GM23338 (cell line): ENCODE measurements around the gene CSNK1E. TPM values are rescaled to one million over a fixed set of nuclear protein-coding genes. Genes with fewer than 3 reads are reported as not detected.

Experiments used
- ATAC-seq: fragments of 200-7000 bp; cut with Tn5 transposase; 3 replicates; pipeline ENCODE4 v1.9.1; 2020
- DNase-seq: peaks from one replicate; pipeline ENCODE4 v3.0.0-alpha.2; 2015; ENCODE audit warnings: low spot score
- H2AFZ ChIP-seq: fragments of 200-600 bp; sonication (generic); 2 replicates; pipeline ENCODE4 v1.8.0; 2016; ENCODE audit warnings: antibody characterized with exemption, mild to moderate bottlenecking, moderate library complexity
- H3F3A ChIP-seq: fragments of 200-600 bp; sonication (generic); replicated peaks from 2 replicates; pipeline ENCODE4 v1.8.0; 2017; ENCODE audit warnings: antibody characterized with exemption, mixed run types, low read depth
- H3K27ac ChIP-seq: fragments of 200-600 bp; sonication (generic); 2 replicates; pipeline ENCODE4 v1.6.1; 2016; ENCODE audit warnings: low read depth
- H3K27me3 ChIP-seq: fragments of 200-600 bp; sonication (generic); 2 replicates; pipeline ENCODE4 v1.8.0; 2016; ENCODE audit warnings: mild to moderate bottlenecking, mixed run types, moderate library complexity; ENCODE audit not compliant: insufficient read depth
- H3K36me3 ChIP-seq: fragments of 200-600 bp; sonication (generic); 2 replicates; pipeline ENCODE4 v1.8.0; 2016; ENCODE audit warnings: mild to moderate bottlenecking; ENCODE audit not compliant: insufficient read depth
- H3K4me1 ChIP-seq: fragments of 200-600 bp; sonication (generic); 2 replicates; pipeline ENCODE4 v1.8.0; 2016; ENCODE audit warnings: mild to moderate bottlenecking, moderate library complexity; ENCODE audit not compliant: insufficient read depth
- H3K4me2 ChIP-seq: fragments of 200-600 bp; sonication (generic); 2 replicates; pipeline ENCODE4 v1.7.1; 2017; ENCODE audit warnings: mixed run types
- H3K4me3 ChIP-seq: fragments of 200-600 bp; sonication (generic); 2 replicates; pipeline ENCODE4 v1.6.1; 2016; ENCODE audit warnings: mixed run types
- H3K79me2 ChIP-seq: fragments of 200-600 bp; sonication (generic); replicated peaks from 2 replicates; pipeline ENCODE4 v1.8.0; 2017; ENCODE audit warnings: mild to moderate bottlenecking; ENCODE audit not compliant: insufficient read depth
- H3K9me2 ChIP-seq: fragments of 200-600 bp; sonication (generic); 2 replicates; pipeline ENCODE4 v1.8.0; 2017; ENCODE audit not compliant: insufficient read depth
- H4K20me1 ChIP-seq: fragments of 200-600 bp; sonication (generic); replicated peaks from 2 replicates; pipeline ENCODE4 v1.8.0; 2017; ENCODE audit warnings: mild to moderate bottlenecking; ENCODE audit not compliant: insufficient read depth
- H3K27ac Mint-ChIP-seq: 2 replicates; pipeline ENCODE4 v1.8.0; 2020; ENCODE audit warnings: inconsistent platforms, mild to moderate bottlenecking, moderate library complexity, mixed read lengths
- H3K27me3 Mint-ChIP-seq: 3 replicates; pipeline ENCODE4 v1.8.0; 2022; ENCODE audit warnings: low read depth, mild to moderate bottlenecking, moderate library complexity, mixed read lengths, inconsistent platforms; ENCODE audit not compliant: insufficient read depth, poor library complexity
- H3K36me3 Mint-ChIP-seq: 3 replicates; pipeline ENCODE4 v1.8.0; 2021; ENCODE audit warnings: low read depth, mild to moderate bottlenecking, inconsistent platforms, moderate library complexity, mixed read lengths
- H3K4me1 Mint-ChIP-seq: 3 replicates; pipeline ENCODE4 v1.8.0; 2020; ENCODE audit warnings: mild to moderate bottlenecking, inconsistent platforms, mixed read lengths
- H3K4me3 Mint-ChIP-seq: 3 replicates; pipeline ENCODE4 v1.8.0; 2021; ENCODE audit warnings: moderate library complexity, mild to moderate bottlenecking, inconsistent platforms, mixed read lengths
- H3K9me3 Mint-ChIP-seq: 3 replicates; pipeline ENCODE4 v1.8.0; 2020; ENCODE audit warnings: moderate library complexity, mild to moderate bottlenecking, inconsistent platforms, mixed read lengths
- CREB1 ChIP-seq: fragments of 250-450 bp; sonication (Bioruptor Pico); IDR thresholded peaks from 2 replicates; pipeline ENCODE4 v1.5.0; 2020; ENCODE audit warnings: low read depth, mild to moderate bottlenecking, moderate library complexity
- ETS1 ChIP-seq: IDR thresholded peaks from 2 replicates; pipeline ENCODE4 v1.6.1; 2016; ENCODE audit warnings: antibody characterized with exemption
- EZH2 ChIP-seq: fragments of 200-600 bp; sonication (generic); IDR thresholded peaks from one replicate; pipeline ENCODE4 v1.8.0; 2017; ENCODE audit warnings: antibody characterized with exemption, mild to moderate bottlenecking, low read depth; ENCODE audit not compliant: unreplicated experiment
- EZH2phosphoT487 ChIP-seq: fragments of 200-600 bp; sonication (generic); IDR thresholded peaks from one replicate; pipeline ENCODE4 v1.8.1; 2018; ENCODE audit warnings: antibody characterized with exemption; ENCODE audit not compliant: unreplicated experiment
- JUNB ChIP-seq: IDR thresholded peaks from one replicate; pipeline ENCODE4 v1.6.1; 2016; ENCODE audit warnings: antibody characterized with exemption; ENCODE audit not compliant: unreplicated experiment
- NANOG ChIP-seq: IDR thresholded peaks from 2 replicates; pipeline ENCODE4 v1.6.1; 2016; ENCODE audit warnings: antibody characterized with exemption, borderline replicate concordance
- POLR2AphosphoS5 ChIP-seq: IDR thresholded peaks from 2 replicates; pipeline ENCODE4 v1.6.1; 2016; ENCODE audit warnings: antibody characterized with exemption, low read depth
- REST ChIP-seq: IDR thresholded peaks from one replicate; pipeline ENCODE4 v1.6.1; 2018; ENCODE audit warnings: antibody characterized with exemption; ENCODE audit not compliant: unreplicated experiment
- STAT1 ChIP-seq: IDR thresholded peaks from one replicate; pipeline ENCODE4 v1.6.1; 2016; ENCODE audit warnings: antibody characterized with exemption; ENCODE audit not compliant: unreplicated experiment
- ZNF114 ChIP-seq: fragments of 250-450 bp; sonication (Bioruptor Pico); IDR thresholded peaks from 2 replicates; pipeline ENCODE4 v1.5.0; 2020; ENCODE audit warnings: mild to moderate bottlenecking, moderate library complexity
- ZNF331 ChIP-seq: fragments of 250-450 bp; sonication (Bioruptor Pico); IDR thresholded peaks from 2 replicates; pipeline ENCODE4 v1.5.0; 2020; ENCODE audit warnings: low read depth, mild to moderate bottlenecking, moderate library complexity
- ZNF462 ChIP-seq: fragments of 250-450 bp; sonication (Bioruptor Pico); IDR thresholded peaks from 2 replicates; pipeline ENCODE4 v1.5.0; 2020; ENCODE audit warnings: mild to moderate bottlenecking, moderate library complexity
- polyA plus RNA-seq: library from polyadenylated mRNA; unstranded; fragments of >200 nt; fragmentation: Nextera tagmentation; extraction: Ambion mirVana; gene quantifications from 2 replicates; pipeline ENCODE4 v1.2.1, GENCODE V29; 2016
- total RNA-seq: library from RNA; depleted of rRNA; stranded (reverse); fragments of >200 nt; shearing (Covaris generic); gene quantifications from 2 replicates; pipeline ENCODE4 v1.2.3, GENCODE V29; 2014
- TF ChIP-seq, protein P1 (sequence below), 2 experiments: fragments of 200-600 bp in 1 of 2; sonication (generic) in 1 of 2; conservative IDR thresholded peaks; 2 replicates each; pipeline versions ENCODE4 v1.5.1 to v1.6.1; 2016 to 2017; ENCODE audit warnings: antibody characterized with exemption in 2 of 2, low read depth in 2 of 2, mild to moderate bottlenecking in 2 of 2, moderate library complexity in 1 of 2

Gene CSNK1E
- total and polyA plus RNA-seq, 2 experiments from 2014 or later: 180 to 259 TPM

DNA sequence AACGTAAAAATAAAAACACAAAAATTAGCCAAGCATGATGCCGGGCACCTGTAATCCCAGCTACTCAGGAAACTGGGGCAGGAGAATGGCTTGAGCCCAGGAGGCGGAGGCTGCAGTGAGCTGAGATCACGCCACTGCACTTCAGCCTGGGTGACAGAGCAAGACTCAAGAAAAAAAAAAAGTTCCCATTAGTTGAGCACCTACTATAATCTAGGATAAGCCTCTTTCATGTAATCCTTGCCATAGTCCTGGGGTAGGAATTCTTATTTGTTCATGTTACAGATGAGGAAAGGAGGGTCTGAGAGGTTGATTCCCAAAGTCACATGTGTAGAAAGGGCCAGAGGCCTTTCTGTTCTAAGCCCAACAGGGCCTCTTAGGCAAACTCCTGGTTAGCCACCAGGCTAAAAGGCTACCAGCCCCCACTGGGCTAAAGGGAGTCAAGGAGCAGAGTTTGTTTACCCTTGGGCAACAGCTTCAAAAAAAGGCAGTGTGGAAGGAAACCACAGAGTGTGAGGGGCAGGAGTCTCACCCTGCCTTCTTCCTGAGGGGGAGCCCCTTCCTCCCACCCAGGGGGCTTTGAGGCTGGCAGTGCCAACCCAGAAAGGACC, 21.6 kb upstream of the CSNK1E start:
- TF ChIP-seq ETS1 (no peak), NANOG (no peak), JUNB (no peak), EZH2phosphoT487 (no peak), ZNF462 (CRISPR knock-in tag) (no peak), CREB1 (CRISPR knock-in tag) (no peak), ZNF331 (no peak), ZNF114 (CRISPR knock-in tag) (no peak), POLR2AphosphoS5 (no peak), EZH2 (no peak), REST (no peak), STAT1 (no peak)
- TF ChIP-seq, protein P1, sequence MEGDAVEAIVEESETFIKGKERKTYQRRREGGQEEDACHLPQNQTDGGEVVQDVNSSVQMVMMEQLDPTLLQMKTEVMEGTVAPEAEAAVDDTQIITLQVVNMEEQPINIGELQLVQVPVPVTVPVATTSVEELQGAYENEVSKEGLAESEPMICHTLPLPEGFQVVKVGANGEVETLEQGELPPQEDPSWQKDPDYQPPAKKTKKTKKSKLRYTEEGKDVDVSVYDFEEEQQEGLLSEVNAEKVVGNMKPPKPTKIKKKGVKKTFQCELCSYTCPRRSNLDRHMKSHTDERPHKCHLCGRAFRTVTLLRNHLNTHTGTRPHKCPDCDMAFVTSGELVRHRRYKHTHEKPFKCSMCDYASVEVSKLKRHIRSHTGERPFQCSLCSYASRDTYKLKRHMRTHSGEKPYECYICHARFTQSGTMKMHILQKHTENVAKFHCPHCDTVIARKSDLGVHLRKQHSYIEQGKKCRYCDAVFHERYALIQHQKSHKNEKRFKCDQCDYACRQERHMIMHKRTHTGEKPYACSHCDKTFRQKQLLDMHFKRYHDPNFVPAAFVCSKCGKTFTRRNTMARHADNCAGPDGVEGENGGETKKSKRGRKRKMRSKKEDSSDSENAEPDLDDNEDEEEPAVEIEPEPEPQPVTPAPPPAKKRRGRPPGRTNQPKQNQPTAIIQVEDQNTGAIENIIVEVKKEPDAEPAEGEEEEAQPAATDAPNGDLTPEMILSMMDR (conservative IDR thresholded peaks at IDR 0.05; ENCODE audit: low read depth in 2 of 2): no peak
- H3K9me3 Mint-ChIP-seq: no peaks in the 10 kb centered on the region
- no peaks in the 10 kb centered on the region for H4K20me1 ChIP-seq
- no peak overlapping the region for H3K27ac Mint-ChIP-seq
- H3K4me1 Mint-ChIP-seq: peaks cover 18% of the 10 kb centered on the region
- no peak overlapping the region for H3K4me3 ChIP-seq
- H3K79me2 ChIP-seq: peaks cover 18% of the 10 kb centered on the region
- no peak overlapping the region for H3K4me3 Mint-ChIP-seq
- H3K36me3 Mint-ChIP-seq: peaks cover 2% of the 10 kb centered on the region; the same call in 1 of the 3 replicates
- DNase-seq (no peak), ATAC-seq (peak; percentile 30)
- H2AFZ ChIP-seq: no peak overlapping the region
- no peaks in the 10 kb centered on the region for H3K36me3 ChIP-seq
- H3K27ac ChIP-seq: no peak overlapping the region
- peaks cover 27% of the 10 kb centered on the region for H3K27me3 Mint-ChIP-seq
- peaks cover 9% of the 10 kb centered on the region; the same call in 1 of the 2 replicates for H3F3A ChIP-seq
- peaks cover 23% of the 10 kb centered on the region for H3K4me1 ChIP-seq
- H3K9me2 ChIP-seq: no peaks in the 10 kb centered on the region
- no peak overlapping the region for H3K4me2 ChIP-seq
- H3K27me3 ChIP-seq: no peaks in the 10 kb centered on the region
